ENCODE data around the gene ASZ1. TPM values are rescaled to one million over a fixed set of nuclear protein-coding genes. Genes with fewer than 3 reads are reported as not detected.

Gene ASZ1
- total RNA-seq, 1 experiment from 2014 or later: not detected

DNA sequence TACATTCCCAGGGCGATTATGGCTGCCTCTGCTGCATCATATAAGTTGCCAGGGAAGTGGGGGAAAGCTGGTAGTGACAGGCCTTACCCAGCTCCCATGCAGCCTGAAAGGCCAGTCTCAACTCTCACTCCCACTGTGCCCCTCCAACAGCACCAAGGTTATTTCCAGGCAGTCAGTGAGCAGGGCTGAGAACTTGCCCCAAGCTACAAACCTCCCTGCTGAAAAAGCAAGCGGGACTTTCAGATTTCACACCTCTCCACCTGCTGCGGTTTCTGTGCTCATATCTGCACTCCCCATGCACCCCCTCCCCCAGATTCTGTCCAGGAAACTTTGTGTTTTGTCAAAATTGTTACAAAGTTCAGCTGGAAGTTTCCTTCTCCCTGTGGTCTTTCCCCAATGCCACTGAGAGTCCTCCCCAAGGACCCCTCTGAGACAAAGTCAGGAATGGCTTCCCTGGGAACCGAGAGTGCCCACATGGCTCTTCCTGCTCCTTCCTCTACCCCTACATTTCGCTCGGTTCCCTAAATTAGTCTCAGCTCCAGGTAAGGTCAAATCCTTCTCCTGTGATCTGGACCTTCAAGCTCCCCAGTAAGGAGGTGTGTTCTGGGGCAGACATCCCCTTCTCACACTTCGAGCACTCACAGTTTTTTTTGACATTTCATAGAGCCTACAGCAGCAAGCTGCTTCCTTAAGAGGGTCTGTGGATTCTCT, 79.2 kb downstream of the ASZ1 start:
- Histone ChIP-seq H3K4me1 (ENCODE audit: control insufficient read depth, insufficient read depth, low read length) (no peaks in the 10 kb centered on the region), H3K4me3 (ENCODE audit: low read depth in 2 of 2, low read length in 2 of 2) (no peak overlapping the region), H3K9me3 (ENCODE audit: control insufficient read depth, insufficient read depth, low read depth, low read length) (no peaks in the 10 kb centered on the region), H3K27ac (ENCODE audit: low read length) (no peak overlapping the region), H3K27me3 (ENCODE audit: control insufficient read depth, insufficient read depth, low read length) (peaks cover 3% of the 10 kb centered on the region; the same call in 1 of the 2 replicates), H3K36me3 (ENCODE audit: control insufficient read depth, insufficient read depth, low read length) (no peaks in the 10 kb centered on the region)
- ATAC-seq (no peak), DNase-seq (ENCODE audit: low read depth, low spot score) (no peak)
- CTCF ChIA-PET: no interaction called here
- POLR2A ChIA-PET: no interaction called here
- BruUV-seq (replicated peaks): no TSS peak
- TF ChIP-seq, protein P1, sequence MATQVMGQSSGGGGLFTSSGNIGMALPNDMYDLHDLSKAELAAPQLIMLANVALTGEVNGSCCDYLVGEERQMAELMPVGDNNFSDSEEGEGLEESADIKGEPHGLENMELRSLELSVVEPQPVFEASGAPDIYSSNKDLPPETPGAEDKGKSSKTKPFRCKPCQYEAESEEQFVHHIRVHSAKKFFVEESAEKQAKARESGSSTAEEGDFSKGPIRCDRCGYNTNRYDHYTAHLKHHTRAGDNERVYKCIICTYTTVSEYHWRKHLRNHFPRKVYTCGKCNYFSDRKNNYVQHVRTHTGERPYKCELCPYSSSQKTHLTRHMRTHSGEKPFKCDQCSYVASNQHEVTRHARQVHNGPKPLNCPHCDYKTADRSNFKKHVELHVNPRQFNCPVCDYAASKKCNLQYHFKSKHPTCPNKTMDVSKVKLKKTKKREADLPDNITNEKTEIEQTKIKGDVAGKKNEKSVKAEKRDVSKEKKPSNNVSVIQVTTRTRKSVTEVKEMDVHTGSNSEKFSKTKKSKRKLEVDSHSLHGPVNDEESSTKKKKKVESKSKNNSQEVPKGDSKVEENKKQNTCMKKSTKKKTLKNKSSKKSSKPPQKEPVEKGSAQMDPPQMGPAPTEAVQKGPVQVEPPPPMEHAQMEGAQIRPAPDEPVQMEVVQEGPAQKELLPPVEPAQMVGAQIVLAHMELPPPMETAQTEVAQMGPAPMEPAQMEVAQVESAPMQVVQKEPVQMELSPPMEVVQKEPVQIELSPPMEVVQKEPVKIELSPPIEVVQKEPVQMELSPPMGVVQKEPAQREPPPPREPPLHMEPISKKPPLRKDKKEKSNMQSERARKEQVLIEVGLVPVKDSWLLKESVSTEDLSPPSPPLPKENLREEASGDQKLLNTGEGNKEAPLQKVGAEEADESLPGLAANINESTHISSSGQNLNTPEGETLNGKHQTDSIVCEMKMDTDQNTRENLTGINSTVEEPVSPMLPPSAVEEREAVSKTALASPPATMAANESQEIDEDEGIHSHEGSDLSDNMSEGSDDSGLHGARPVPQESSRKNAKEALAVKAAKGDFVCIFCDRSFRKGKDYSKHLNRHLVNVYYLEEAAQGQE (IDR thresholded peaks at IDR 0.05; ENCODE audit: insufficient read depth in 1 of 2, low read depth in 2 of 2, low read length in 1 of 2): no peak
- TF ChIP-seq POLR2AphosphoS5 (IDR thresholded peaks at IDR 0.05; ENCODE audit: low read depth, low read length) (no peak), SIN3A (IDR thresholded peaks at IDR 0.05; ENCODE audit: borderline replicate concordance, insufficient read depth, low read depth, low read length) (no peak), TCF7L2 (IDR thresholded peaks at IDR 0.05; ENCODE audit: low read depth, low read length) (no peak)
- TF ChIP-seq, protein P2, sequence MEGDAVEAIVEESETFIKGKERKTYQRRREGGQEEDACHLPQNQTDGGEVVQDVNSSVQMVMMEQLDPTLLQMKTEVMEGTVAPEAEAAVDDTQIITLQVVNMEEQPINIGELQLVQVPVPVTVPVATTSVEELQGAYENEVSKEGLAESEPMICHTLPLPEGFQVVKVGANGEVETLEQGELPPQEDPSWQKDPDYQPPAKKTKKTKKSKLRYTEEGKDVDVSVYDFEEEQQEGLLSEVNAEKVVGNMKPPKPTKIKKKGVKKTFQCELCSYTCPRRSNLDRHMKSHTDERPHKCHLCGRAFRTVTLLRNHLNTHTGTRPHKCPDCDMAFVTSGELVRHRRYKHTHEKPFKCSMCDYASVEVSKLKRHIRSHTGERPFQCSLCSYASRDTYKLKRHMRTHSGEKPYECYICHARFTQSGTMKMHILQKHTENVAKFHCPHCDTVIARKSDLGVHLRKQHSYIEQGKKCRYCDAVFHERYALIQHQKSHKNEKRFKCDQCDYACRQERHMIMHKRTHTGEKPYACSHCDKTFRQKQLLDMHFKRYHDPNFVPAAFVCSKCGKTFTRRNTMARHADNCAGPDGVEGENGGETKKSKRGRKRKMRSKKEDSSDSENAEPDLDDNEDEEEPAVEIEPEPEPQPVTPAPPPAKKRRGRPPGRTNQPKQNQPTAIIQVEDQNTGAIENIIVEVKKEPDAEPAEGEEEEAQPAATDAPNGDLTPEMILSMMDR (IDR thresholded peaks at IDR 0.05): no peak
- in situ Hi-C loops (cut with HindIII; ENCODE audit: low pct_unique_long_range_greater_than_20kb, low sequenced_read_pairs): no loop called here
- intact Hi-C loops (cut with micrococcal nuclease; ENCODE audit: unreplicated experiment): no loop called here

DNA sequence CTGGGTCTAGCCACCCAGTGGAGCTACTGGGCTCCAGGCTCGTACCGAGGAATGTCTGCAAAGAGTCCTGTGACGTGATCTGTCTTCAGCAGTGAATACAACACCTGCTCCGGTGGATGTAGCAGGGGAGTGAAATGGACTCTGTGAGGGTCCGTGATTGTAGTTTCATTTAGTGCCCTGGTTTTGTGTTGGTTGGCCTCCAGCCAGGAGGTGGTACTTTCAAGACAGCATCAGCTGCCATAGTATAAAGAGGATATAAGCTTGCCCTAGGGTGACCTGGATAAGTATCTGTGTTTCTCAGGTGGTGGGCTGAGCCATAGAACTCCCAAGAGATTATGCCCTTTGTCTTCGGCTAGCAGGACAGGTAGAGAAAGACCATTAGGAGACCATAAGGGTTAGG, 79.8 kb downstream of the ASZ1 start:
- Histone ChIP-seq H3K27me3 (ENCODE audit: control insufficient read depth, insufficient read depth, low read length) (no peaks in the 10 kb centered on the region), H3K9me3 (ENCODE audit: control insufficient read depth, insufficient read depth, low read depth, low read length) (no peaks in the 10 kb centered on the region), H3K4me3 (ENCODE audit: low read depth in 2 of 2, low read length in 2 of 2) (no peak overlapping the region), H3K27ac (ENCODE audit: low read length) (no peak overlapping the region), H3K36me3 (ENCODE audit: control insufficient read depth, insufficient read depth, low read length) (no peaks in the 10 kb centered on the region), H3K4me1 (ENCODE audit: control insufficient read depth, insufficient read depth, low read length) (no peaks in the 10 kb centered on the region)
- ChIA-PET POLR2A (interaction anchor here (0.7 kb wide), 1 partner anchor 248 kb away, joined by 3 read pairs; no protein-coding TSS in a partner anchor), CTCF (no interaction called here)
- intact Hi-C loops (cut with micrococcal nuclease; ENCODE audit: unreplicated experiment): no loop called here
- BruUV-seq (replicated peaks): no TSS peak
- ATAC-seq: no peak
- in situ Hi-C loops (cut with HindIII; ENCODE audit: low pct_unique_long_range_greater_than_20kb, low sequenced_read_pairs): no loop called here
- DNase-seq (ENCODE audit: low read depth, low spot score): no peak
- TF ChIP-seq POLR2AphosphoS5 (IDR thresholded peaks at IDR 0.05; ENCODE audit: low read depth, low read length) (no peak), SIN3A (IDR thresholded peaks at IDR 0.05; ENCODE audit: borderline replicate concordance, insufficient read depth, low read depth, low read length) (no peak)

- DNase-seq (ENCODE audit: low read depth, low spot score): no peak
- Histone ChIP-seq H3K9me3 (ENCODE audit: control insufficient read depth, insufficient read depth, low read depth, low read length) (no peaks in the 10 kb centered on the region), H3K36me3 (ENCODE audit: control insufficient read depth, insufficient read depth, low read length) (no peaks in the 10 kb centered on the region), H3K27ac (ENCODE audit: low read length) (no peak overlapping the region), H3K27me3 (ENCODE audit: control insufficient read depth, insufficient read depth, low read length) (no peaks in the 10 kb centered on the region), H3K4me1 (ENCODE audit: control insufficient read depth, insufficient read depth, low read length) (no peaks in the 10 kb centered on the region), H3K4me3 (ENCODE audit: low read depth in 2 of 2, low read length in 2 of 2) (no peak overlapping the region)
- no peak for TF ChIP-seq SIN3A (IDR thresholded peaks at IDR 0.05; ENCODE audit: borderline replicate concordance, insufficient read depth, low read depth, low read length)
- TF ChIP-seq, protein P2 (IDR thresholded peaks at IDR 0.05): no peak
- TF ChIP-seq, protein P1 (IDR thresholded peaks at IDR 0.05; ENCODE audit: insufficient read depth in 1 of 2, low read depth in 2 of 2, low read length in 1 of 2): no peak
- ChIA-PET CTCF (no interaction called here), POLR2A (interaction anchor here (0.6 kb wide), 1 partner anchor 471 kb away, joined by 4 read pairs; no protein-coding TSS in a partner anchor)
- intact Hi-C loops (cut with micrococcal nuclease; ENCODE audit: unreplicated experiment): no loop called here
- ATAC-seq: no peak
- in situ Hi-C loops (cut with HindIII; ENCODE audit: low pct_unique_long_range_greater_than_20kb, low sequenced_read_pairs): no loop called here
- no TSS peak for BruUV-seq (replicated peaks)
Measured at GRCh38 chr7:117346161-117346560, 81.1 kb downstream of the ASZ1 start.

All from Panc1 (cell line).